ENCODE measurements around the gene TMEM150C. TPM values are rescaled to one million over a fixed set of nuclear protein-coding genes. Genes with fewer than 3 reads are reported as not detected.
A peak's percentile ranks its signal among the peaks of the same experiment; 100 is the strongest.

TMEM150C gene
- total and polyA plus RNA-seq, 4 donors = 4.8 to 8.7 (median 5.2) TPM

DNA sequence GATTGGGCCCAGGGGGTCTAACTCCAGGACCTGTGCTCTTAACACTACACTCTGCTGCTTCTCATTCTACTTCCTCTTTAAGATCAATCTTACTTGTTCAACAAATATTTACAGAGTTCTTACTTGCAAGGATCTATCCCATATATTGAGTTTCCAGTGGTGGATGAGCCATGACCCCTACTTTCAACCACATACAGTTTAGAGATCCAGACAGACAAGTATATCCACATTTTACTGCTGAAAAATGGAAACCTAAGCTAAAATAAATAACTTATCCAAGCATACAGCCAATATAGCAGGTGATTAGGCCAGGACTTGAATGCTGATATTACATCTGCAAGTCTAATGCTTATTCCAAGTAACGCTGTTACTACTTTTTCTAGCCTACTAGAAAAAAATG lies 18.7 kb downstream of the TMEM150C start:
- Histone ChIP-seq H3K9ac (ENCODE audit: low read depth in 1 of 2, low read length in 2 of 2) (peak overlapping the region in 1 of 2 donors; percentile 48), H3K4me1 (ENCODE audit: control insufficient read depth in 4 of 4, insufficient read depth in 4 of 4, low read length in 3 of 4) (peaks cover 1 to 19% (median 11%) of the 10 kb centered on the region in 4 donors), H3K9me3 (ENCODE audit: control insufficient read depth in 4 of 4, low read length in 3 of 4) (no peaks in the 10 kb centered on the region), H3K4me3 (ENCODE audit: low read depth in 1 of 3, low read length in 3 of 3) (peak overlapping the region in 1 of 3 donors; percentile 21), H3K27me3 (ENCODE audit: control insufficient read depth in 4 of 4, insufficient read depth in 4 of 4, low read length in 3 of 4) (no peaks in the 10 kb centered on the region), H3K27ac (ENCODE audit: low read depth in 1 of 2, low read length in 2 of 2) (peak overlapping the region in 1 of 2 donors; percentile 57), H3K36me3 (ENCODE audit: control insufficient read depth in 4 of 4, insufficient read depth in 3 of 4, low read depth in 1 of 4, low read length in 3 of 4) (no peaks in the 10 kb centered on the region)
- TF ChIP-seq SP1 (IDR thresholded peaks at IDR 0.05) = no peak
- TF ChIP-seq HNF4G (IDR thresholded peaks at IDR 0.05) = no peak
- TF ChIP-seq FOXA2 (IDR thresholded peaks at IDR 0.05) = no peak
- TF ChIP-seq, protein P1, sequence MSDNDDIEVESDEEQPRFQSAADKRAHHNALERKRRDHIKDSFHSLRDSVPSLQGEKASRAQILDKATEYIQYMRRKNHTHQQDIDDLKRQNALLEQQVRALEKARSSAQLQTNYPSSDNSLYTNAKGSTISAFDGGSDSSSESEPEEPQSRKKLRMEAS (IDR thresholded peaks at IDR 0.05) = no peak
- TF ChIP-seq, protein P2, sequence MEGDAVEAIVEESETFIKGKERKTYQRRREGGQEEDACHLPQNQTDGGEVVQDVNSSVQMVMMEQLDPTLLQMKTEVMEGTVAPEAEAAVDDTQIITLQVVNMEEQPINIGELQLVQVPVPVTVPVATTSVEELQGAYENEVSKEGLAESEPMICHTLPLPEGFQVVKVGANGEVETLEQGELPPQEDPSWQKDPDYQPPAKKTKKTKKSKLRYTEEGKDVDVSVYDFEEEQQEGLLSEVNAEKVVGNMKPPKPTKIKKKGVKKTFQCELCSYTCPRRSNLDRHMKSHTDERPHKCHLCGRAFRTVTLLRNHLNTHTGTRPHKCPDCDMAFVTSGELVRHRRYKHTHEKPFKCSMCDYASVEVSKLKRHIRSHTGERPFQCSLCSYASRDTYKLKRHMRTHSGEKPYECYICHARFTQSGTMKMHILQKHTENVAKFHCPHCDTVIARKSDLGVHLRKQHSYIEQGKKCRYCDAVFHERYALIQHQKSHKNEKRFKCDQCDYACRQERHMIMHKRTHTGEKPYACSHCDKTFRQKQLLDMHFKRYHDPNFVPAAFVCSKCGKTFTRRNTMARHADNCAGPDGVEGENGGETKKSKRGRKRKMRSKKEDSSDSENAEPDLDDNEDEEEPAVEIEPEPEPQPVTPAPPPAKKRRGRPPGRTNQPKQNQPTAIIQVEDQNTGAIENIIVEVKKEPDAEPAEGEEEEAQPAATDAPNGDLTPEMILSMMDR (IDR thresholded peaks at IDR 0.05; ENCODE audit: low read depth, low read length, missing input control) = no peak
- TF ChIP-seq HNF4A (conservative IDR thresholded peaks at IDR 0.05) = no peak
- TF ChIP-seq GABPA (IDR thresholded peaks at IDR 0.05 in 1 of 2, conservative IDR thresholded peaks at IDR 0.05 in 1 of 2) = no peak
- no peak for TF ChIP-seq RXRA (IDR thresholded peaks at IDR 0.05)
- no peak for TF ChIP-seq TAF1 (conservative IDR thresholded peaks at IDR 0.05)
- DNase-seq (ENCODE audit: low spot score) = no peak
- WGBS = 99% methylated on average over 1 of the region's 1 CpG

DNA sequence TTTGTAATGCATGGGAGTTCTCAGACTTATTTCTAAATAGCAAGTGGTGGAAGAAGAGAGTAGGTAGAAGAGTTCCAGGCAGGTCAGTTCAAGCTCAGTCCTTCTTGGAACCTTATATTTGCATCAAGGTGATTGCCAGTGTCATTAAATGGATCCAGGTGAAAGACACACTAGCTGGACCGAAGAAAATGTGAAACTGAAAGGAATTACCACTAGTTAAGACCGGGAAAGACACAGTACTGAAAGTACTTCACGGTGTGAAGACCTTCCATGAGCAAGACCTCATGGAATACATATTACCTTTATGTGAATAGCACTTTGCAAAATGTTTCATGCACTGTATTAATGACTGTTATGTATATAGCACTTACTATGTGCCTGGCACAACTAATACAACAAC lies 19.1 kb downstream of the TMEM150C start:
- no peaks in the 10 kb centered on the region for H3K27me3 ChIP-seq (ENCODE audit: control insufficient read depth in 4 of 4, insufficient read depth in 4 of 4, low read length in 3 of 4)
- H3K9ac ChIP-seq (ENCODE audit: low read depth in 1 of 2, low read length in 2 of 2) = peak overlapping the region in 1 of 2 donors; percentile 48
- peak overlapping the region in 1 of 3 donors; percentile 21 for H3K4me3 ChIP-seq (ENCODE audit: low read depth in 1 of 3, low read length in 3 of 3)
- H3K9me3 ChIP-seq (ENCODE audit: control insufficient read depth in 4 of 4, low read length in 3 of 4) = no peaks in the 10 kb centered on the region
- 37% methylated on average over 3 of the region's 3 CpGs for WGBS
- H3K4me1 ChIP-seq (ENCODE audit: control insufficient read depth in 4 of 4, insufficient read depth in 4 of 4, low read length in 3 of 4) = peaks cover 1 to 19% (median 11%) of the 10 kb centered on the region in 4 donors
- DNase-seq (ENCODE audit: low spot score) = no peak
- H3K27ac ChIP-seq (ENCODE audit: low read depth in 1 of 2, low read length in 2 of 2) = peak overlapping the region in 1 of 2 donors; percentile 57
- H3K36me3 ChIP-seq (ENCODE audit: control insufficient read depth in 4 of 4, insufficient read depth in 3 of 4, low read depth in 1 of 4, low read length in 3 of 4) = no peaks in the 10 kb centered on the region
- TF ChIP-seq JUND (IDR thresholded peaks at IDR 0.05) = no peak
- TF ChIP-seq FOXA2 (IDR thresholded peaks at IDR 0.05) = no peak
- no peak for TF ChIP-seq GABPA (IDR thresholded peaks at IDR 0.05 in 1 of 2, conservative IDR thresholded peaks at IDR 0.05 in 1 of 2)
- TF ChIP-seq, protein P3, sequence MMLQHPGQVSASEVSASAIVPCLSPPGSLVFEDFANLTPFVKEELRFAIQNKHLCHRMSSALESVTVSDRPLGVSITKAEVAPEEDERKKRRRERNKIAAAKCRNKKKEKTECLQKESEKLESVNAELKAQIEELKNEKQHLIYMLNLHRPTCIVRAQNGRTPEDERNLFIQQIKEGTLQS (IDR thresholded peaks at IDR 0.05) = no peak
- TF ChIP-seq FOXA1 (IDR thresholded peaks at IDR 0.05) = no peak
- no peak for TF ChIP-seq NR2F2 (IDR thresholded peaks at IDR 0.05)
- TF ChIP-seq, protein P2 (IDR thresholded peaks at IDR 0.05; ENCODE audit: low read depth, low read length, missing input control) = no peak
- TF ChIP-seq RXRA (IDR thresholded peaks at IDR 0.05) = no peak
- TF ChIP-seq YY1 (IDR thresholded peaks at IDR 0.05) = no peak
- no peak for TF ChIP-seq HNF4A (conservative IDR thresholded peaks at IDR 0.05)
- TF ChIP-seq, protein P4, sequence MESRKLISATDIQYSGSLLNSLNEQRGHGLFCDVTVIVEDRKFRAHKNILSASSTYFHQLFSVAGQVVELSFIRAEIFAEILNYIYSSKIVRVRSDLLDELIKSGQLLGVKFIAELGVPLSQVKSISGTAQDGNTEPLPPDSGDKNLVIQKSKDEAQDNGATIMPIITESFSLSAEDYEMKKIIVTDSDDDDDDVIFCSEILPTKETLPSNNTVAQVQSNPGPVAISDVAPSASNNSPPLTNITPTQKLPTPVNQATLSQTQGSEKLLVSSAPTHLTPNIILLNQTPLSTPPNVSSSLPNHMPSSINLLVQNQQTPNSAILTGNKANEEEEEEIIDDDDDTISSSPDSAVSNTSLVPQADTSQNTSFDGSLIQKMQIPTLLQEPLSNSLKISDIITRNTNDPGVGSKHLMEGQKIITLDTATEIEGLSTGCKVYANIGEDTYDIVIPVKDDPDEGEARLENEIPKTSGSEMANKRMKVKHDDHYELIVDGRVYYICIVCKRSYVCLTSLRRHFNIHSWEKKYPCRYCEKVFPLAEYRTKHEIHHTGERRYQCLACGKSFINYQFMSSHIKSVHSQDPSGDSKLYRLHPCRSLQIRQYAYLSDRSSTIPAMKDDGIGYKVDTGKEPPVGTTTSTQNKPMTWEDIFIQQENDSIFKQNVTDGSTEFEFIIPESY (IDR thresholded peaks at IDR 0.05) = no peak
- TF ChIP-seq EGR1 (IDR thresholded peaks at IDR 0.05; ENCODE audit: low read depth in 2 of 2) = no peak
- TF ChIP-seq RAD21 (IDR thresholded peaks at IDR 0.05) = no peak
- TF ChIP-seq SP1 (IDR thresholded peaks at IDR 0.05) = no peak
- TF ChIP-seq, protein P5, sequence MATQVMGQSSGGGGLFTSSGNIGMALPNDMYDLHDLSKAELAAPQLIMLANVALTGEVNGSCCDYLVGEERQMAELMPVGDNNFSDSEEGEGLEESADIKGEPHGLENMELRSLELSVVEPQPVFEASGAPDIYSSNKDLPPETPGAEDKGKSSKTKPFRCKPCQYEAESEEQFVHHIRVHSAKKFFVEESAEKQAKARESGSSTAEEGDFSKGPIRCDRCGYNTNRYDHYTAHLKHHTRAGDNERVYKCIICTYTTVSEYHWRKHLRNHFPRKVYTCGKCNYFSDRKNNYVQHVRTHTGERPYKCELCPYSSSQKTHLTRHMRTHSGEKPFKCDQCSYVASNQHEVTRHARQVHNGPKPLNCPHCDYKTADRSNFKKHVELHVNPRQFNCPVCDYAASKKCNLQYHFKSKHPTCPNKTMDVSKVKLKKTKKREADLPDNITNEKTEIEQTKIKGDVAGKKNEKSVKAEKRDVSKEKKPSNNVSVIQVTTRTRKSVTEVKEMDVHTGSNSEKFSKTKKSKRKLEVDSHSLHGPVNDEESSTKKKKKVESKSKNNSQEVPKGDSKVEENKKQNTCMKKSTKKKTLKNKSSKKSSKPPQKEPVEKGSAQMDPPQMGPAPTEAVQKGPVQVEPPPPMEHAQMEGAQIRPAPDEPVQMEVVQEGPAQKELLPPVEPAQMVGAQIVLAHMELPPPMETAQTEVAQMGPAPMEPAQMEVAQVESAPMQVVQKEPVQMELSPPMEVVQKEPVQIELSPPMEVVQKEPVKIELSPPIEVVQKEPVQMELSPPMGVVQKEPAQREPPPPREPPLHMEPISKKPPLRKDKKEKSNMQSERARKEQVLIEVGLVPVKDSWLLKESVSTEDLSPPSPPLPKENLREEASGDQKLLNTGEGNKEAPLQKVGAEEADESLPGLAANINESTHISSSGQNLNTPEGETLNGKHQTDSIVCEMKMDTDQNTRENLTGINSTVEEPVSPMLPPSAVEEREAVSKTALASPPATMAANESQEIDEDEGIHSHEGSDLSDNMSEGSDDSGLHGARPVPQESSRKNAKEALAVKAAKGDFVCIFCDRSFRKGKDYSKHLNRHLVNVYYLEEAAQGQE (IDR thresholded peaks at IDR 0.05) = no peak
- TF ChIP-seq, protein P1 (IDR thresholded peaks at IDR 0.05) = no peak
- TF ChIP-seq TAF1 (conservative IDR thresholded peaks at IDR 0.05) = no peak
- no peak for TF ChIP-seq HNF4G (IDR thresholded peaks at IDR 0.05)

All from liver (tissue), 9 donors.